Occipital lobe (tissue), 2 donors: ENCODE measurements around the gene ZNF691. TPM values are rescaled to one million over a fixed set of nuclear protein-coding genes. Genes with fewer than 3 reads are reported as not detected.
"Not testable (repeated sequence)": the region's sequence is repeated elsewhere in the genome, so short reads cannot be mapped to it uniquely, and the experiment has no call there.

Source experiments
- DNase-seq: peaks from one replicate; lab custom pipeline; 2025; lab: John Stamatoyannopoulos, UW
- total RNA-seq: library from RNA; depleted of rRNA; stranded (reverse); fragments of >200 nt; gene quantifications from one replicate; pipeline ENCODE4 v1.2.3, GENCODE V29; 2014

ZNF691 gene
- total RNA-seq, 1 donor from 2014 or later = 7.8 TPM

DNA sequence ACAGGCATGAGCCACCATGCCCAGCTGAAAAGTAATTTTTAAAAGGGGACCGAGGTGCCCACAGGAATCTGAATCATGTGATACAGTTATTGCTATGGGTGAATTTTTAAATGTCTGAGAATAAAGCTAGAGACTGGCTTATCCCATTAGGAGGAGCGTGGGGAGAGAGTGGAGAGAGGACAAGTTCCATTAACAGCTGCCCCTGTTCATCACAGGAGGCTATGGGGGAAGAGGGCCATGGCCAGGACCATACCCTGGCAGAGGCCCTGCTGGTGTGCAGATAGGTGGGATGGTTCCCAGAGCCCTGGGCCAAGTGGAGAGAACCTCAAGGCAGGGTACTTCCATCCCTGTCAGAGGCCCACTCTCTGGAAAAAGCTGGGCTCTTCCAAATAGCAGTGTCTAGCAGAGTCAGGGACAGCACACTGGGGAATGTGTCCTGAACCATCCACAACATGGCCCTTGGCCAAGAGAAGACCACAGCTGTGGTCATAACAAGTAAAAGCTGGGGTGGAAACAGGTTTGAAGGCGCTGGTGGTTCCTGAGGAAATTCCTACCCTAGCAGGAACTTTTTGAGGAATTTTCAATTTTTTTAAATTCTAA, 13.7 kb upstream of the ZNF691 start:
- no peak for DNase-seq

GRCh38 chr1:42833981-42834380, 12.4 kb upstream of the ZNF691 start:
- DNase-seq = no peak

DNA sequence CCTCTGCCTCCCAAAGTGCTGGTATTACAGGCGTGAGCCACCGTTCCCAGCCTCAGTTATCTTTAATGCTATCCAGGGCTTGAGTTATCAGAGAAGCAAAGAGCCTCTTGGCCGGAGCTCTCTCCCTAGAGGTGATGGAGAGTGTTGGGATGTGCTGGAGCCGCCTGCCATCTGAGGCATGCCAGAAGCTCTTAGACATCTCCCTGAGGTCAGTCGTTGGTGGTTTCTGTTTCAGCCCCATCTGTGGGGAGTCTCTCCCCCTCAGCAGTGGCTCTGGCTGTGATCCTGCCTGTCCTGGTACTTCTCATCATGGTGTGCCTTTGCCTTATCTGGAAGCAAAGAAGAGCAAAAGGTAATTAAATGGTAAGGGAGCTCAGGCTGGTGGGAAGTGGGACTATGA, 11.6 kb upstream of the ZNF691 start:
- DNase-seq = no peak

- no peak for DNase-seq
These were observed 11.0 kb upstream of the ZNF691 start for GRCh38 chr1:42835422-42835821.

- no peak for DNase-seq
These were observed 8.7 kb upstream of the ZNF691 start for GRCh38 chr1:42837709-42838108.

DNA sequence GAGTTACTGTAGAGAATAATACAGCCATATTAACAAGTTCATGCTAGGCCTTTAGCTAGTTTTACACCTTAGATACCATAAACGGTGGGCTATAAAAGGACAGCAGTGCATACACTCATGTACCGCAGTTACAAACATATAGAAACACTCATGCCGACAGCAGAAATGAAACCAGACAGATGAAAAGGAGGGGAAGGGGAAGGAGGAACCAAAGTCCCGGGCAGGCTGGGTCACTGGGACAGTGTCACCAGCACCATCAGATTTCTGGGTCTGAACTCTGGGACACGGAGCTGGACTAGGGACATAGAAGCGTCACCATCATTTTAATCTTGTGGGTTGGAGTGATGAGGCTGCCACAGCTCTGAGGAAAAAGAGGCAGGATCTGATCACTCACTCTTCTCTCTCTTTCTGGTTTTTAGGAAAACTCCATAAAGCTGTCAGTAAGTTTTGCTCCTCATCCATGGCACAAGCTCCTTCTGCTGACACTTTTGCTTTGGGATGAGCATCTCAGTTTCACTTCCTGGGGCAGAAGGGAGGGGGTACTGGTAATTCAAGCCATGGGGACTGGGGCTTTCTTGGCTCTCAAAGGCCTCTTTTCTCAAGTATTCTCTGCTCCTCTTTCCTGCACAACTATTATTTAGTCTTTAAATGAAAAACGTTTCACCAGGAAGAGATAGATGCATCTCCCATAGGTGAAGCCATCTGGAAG, 7.8 kb upstream of the ZNF691 start:
- no peak for DNase-seq

DNA sequence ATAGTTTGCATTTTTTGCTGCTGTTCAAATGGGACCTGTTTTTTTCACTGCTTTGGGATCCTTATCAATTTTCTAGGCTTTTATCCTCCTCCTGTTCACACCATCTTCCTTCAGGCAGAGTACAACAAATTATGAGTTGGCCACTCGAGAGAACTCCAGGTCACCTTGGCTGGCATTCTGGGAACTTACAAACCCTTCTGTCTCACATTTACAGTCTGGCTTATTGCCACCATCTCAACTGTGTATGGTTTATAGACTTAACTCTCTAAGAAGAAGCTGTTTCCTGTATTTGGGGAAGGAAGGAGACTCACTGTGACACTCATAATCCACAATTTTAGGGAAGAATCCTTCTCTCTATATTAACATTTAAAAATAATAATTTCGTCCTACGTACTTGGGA, 5.4 kb upstream of the ZNF691 start:
- DNase-seq = no peak

- no peak for DNase-seq
These were observed 4.8 kb upstream of the ZNF691 start for GRCh38 chr1:42841440-42842147.

DNA sequence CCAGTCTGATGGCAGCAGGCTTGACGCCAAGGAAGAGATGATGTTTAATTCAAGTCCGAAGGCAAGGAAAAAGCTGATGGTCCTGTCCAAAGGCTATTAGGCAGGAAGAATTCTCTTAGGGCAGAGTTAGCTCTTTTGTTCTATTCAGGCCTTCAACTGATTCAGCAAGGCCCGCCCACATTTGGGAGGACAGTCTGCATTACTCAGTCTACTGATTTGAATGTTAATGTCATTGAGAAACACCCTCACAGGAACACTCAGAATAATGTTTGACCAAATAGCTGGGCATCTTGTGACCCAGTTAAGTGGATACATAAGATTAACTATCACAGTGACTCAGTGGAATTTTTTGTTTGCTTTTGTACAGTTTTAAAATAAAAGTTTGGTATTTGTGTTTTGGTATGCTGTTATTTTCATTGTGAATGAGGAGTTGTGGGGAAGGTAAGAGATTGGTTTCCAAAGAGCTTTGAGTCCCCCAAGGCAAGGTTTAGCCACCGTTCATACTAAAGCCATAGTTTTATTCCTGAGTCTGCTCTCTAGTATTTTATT, 1.7 kb upstream of the ZNF691 start:
- DNase-seq = no peak

GRCh38 chr1:42845193-42845592, 1.2 kb upstream of the ZNF691 start:
- no peak for DNase-seq

DNA sequence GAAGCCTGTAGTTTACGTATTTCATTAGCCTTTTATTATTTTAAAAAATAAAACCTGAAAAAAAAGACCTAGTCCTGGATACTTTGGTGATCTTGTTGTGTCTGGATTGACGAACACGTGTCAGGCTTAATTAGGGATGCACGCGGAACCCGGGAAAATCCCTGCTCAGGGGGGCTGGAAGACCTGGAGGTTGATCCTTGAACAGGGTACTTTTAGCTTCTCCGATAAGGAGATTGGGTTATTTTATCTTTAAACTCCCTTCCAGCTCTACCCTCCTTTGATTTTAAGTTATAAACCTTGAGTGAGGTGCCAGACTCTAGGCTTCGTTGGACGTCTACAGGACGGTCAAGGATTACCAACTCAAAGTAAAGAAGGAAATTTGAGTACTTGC, 552 bp upstream of the ZNF691 start:
- DNase-seq = no peak

- no peak for DNase-seq
These were observed 740 bp downstream of the ZNF691 start for GRCh38 chr1:42847111-42847595.

GRCh38 chr1:42847721-42848460, 1.5 kb downstream of the ZNF691 start:
- DNase-seq = no peak

- no peak for DNase-seq
These were observed 2.6 kb downstream of the ZNF691 start for GRCh38 chr1:42848823-42849537.

GRCh38 chr1:42849944-42850343, 3.5 kb downstream of the ZNF691 start:
- no peak for DNase-seq

DNA sequence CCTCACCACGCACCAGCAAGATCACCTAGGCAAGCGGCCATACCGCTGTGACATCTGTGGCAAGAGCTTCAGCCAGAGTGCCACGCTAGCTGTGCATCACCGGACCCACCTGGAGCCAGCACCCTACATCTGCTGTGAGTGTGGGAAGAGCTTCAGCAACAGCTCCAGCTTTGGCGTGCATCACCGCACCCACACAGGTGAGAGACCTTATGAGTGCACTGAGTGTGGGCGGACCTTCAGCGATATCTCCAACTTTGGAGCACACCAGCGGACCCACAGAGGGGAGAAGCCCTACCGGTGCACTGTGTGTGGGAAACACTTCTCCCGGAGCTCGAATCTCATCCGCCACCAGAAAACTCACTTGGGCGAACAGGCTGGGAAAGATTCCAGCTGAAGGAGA, 5.0 kb downstream of the ZNF691 start:
- no peak for DNase-seq

DNA sequence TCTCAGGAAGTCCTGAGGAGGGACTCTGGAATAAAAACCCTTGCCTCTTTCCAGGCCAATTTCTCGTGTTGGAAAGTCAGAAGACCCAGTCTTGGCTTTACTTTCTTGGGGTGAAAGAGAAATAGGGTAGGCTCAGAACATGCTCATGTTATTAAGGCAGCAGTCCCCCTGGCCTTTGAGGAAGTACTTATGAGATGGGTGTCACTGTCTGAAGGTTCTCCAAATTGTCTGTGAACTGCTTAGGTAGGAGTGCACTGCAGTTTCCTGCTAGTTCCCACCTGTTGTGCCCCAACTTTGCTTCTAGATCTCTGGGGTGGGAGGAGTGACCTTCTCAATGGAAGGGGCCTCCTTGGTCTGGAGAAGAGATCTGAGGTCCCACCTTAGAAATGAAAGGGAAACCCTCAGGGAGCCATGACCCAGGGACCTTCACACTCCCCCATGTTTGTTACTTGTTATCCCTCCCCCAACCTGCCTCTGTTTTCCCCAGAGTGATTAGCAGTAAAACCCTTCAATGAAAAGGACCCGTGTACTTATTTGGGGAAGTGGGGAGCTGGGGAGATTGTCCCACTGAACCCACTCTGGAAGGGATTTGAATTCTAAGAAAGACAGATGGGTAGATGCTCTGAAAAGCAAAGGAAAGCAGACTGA, 5.7 kb downstream of the ZNF691 start:
- DNase-seq = no peak

- DNase-seq = no peak
These were observed 6.2 kb downstream of the ZNF691 start for GRCh38 chr1:42852608-42852980.

- DNase-seq = no peak
These were observed 6.9 kb downstream of the ZNF691 start for GRCh38 chr1:42853116-42853884.

GRCh38 chr1:42856554-42856953, 10.1 kb downstream of the ZNF691 start:
- not testable (repeated sequence) for DNase-seq
